RWPE1 (cell line): ENCODE data around the gene INPP4B.

ENCODE experiments used
- CTCF ChIA-PET: fragments of 350-600 bp; sonication (Branson Sonifier 250); formaldehyde crosslinking; extraction: SDS; loops from one replicate; lab custom pipeline; 2021; lab: Yijun Ruan, JAX
- POLR2A ChIA-PET: fragments of 400-600 bp; formaldehyde crosslinking; extraction: SDS; loops from one replicate; lab custom pipeline; 2020; ENCODE audit warnings: antibody characterized with exemption; ENCODE audit not compliant: low non-redundant PET; lab: Yijun Ruan, JAX
- DNase-seq: peaks from one replicate; pipeline ENCODE4 v3.0.0; 2012; ENCODE audit warnings: low spot score
- H3K27ac ChIP-seq: fragments of 450-650 bp; 2 replicates; pipeline ENCODE4 v1.5.1; 2017
- CTCF ChIP-seq: fragments of 450-650 bp; conservative IDR thresholded peaks from 2 replicates; pipeline ENCODE4 v1.5.1; 2017; ENCODE audit warnings: low read depth, mild to moderate bottlenecking

The INPP4B gene

GRCh38 chr4:142875117-142875516 is 29.0 kb upstream of the INPP4B start:
- no peak overlapping the region for H3K27ac ChIP-seq
- no peak for DNase-seq
- ChIA-PET POLR2A (no interaction called here), CTCF (interaction anchor here (0.5 kb wide), 1 partner anchor 36 kb away, joined by 3 read pairs; no protein-coding TSS in a partner anchor)
- no peak for TF ChIP-seq CTCF

GRCh38 chr4:142874684-142875083 is 28.6 kb upstream of the INPP4B start:
- DNase-seq: no peak
- POLR2A ChIA-PET: no interaction called here
- no peak for TF ChIP-seq CTCF
- CTCF ChIA-PET: no interaction called here
- H3K27ac ChIP-seq: no peak overlapping the region

- no peak for TF ChIP-seq CTCF
- CTCF ChIA-PET: interaction anchor here (0.5 to 0.6 kb wide), 2 partner anchors 11 to 860 kb away, joined by 3 read pairs; no protein-coding TSS in a partner anchor
Observed at GRCh38 chr4:142866685-142867084, 20.6 kb upstream of the INPP4B start.

GRCh38 chr4:142861351-142861750 is 15.2 kb upstream of the INPP4B start:
- no peak for DNase-seq
- POLR2A ChIA-PET: no interaction called here
- H3K27ac ChIP-seq: no peak overlapping the region
- CTCF ChIA-PET: no interaction called here
- no peak for TF ChIP-seq CTCF

More at GRCh38 chr4:142866685-142867084, 20.6 kb upstream of the INPP4B start:
- POLR2A ChIA-PET: no interaction called here
- no peak overlapping the region for H3K27ac ChIP-seq
- DNase-seq: no peak

GRCh38 chr4:142858965-142859364 is 12.9 kb upstream of the INPP4B start:
- H3K27ac ChIP-seq: no peak overlapping the region
- ChIA-PET POLR2A (no interaction called here), CTCF (no interaction called here)
- no peak for TF ChIP-seq CTCF
- DNase-seq: no peak

GRCh38 chr4:142858446-142858845 is 12.3 kb upstream of the INPP4B start:
- no peak for TF ChIP-seq CTCF
- ChIA-PET POLR2A (no interaction called here), CTCF (no interaction called here)
- DNase-seq: no peak
- H3K27ac ChIP-seq: no peak overlapping the region
